Raji (cell line): ENCODE data around the gene VPS26B.

Source experiments
- POLR2A ChIP-seq: IDR thresholded peaks from 2 replicates; pipeline ENCODE4 v1.6.1; 2011; ENCODE audit warnings: low read depth, low read length, control low read depth; ENCODE audit not compliant: insufficient read depth

Gene VPS26B

GRCh38 chr11:134278356-134278755 is 53.9 kb downstream of the VPS26B start:
- no peak for TF ChIP-seq POLR2A

- TF ChIP-seq POLR2A = no peak
Observed at GRCh38 chr11:134282121-134283045, 57.9 kb downstream of the VPS26B start.

- no peak for TF ChIP-seq POLR2A
Observed at GRCh38 chr11:134283461-134284230, 59.2 kb downstream of the VPS26B start.

DNA sequence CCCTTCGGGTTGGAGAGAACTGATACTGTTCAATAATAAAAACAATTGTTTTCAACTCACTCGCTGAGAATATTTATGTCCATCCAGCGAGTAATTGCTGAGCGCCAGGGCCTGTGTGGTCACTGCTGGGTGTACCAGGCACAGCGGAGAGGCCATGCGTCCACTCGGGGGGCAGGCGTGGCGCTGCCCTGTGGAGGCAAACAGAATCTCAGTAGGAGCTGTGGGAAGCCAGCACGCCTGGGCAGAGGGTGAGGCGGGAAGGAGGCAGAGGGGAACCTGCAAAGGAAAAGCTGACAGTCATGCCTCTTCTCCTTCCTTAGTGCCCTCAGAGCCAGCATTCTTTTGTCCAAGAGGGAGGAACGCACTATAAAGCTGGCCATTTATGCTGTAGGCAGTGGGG is 63.1 kb downstream of the VPS26B start:
- TF ChIP-seq POLR2A = no peak

- no peak for TF ChIP-seq POLR2A
Observed at GRCh38 chr11:134288486-134288885, 64.0 kb downstream of the VPS26B start.

GRCh38 chr11:134289167-134289566 is 64.7 kb downstream of the VPS26B start:
- no peak for TF ChIP-seq POLR2A

- no peak for TF ChIP-seq POLR2A
Observed at GRCh38 chr11:134289789-134290188, 65.3 kb downstream of the VPS26B start.

DNA sequence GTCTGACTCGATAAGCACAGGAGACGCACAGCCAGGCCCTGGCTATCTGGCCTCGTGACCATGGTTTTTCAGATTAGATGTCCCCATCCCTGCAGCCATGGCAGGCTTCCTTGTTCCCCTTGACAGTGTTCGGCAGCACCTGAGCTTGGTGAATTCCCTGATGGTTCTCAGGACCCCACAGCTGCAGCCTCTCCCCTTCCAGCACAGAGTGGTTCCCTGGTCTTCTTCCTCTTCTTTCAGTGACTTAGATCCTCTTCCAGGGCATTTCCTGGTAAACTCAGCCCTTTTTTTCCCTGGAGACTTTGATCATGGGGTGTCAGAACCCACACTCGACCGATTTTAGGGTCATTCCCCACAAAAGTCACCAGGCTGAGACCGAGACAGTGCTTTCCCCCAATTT is 66.2 kb downstream of the VPS26B start:
- TF ChIP-seq POLR2A = no peak

GRCh38 chr11:134291196-134291595 is 66.7 kb downstream of the VPS26B start:
- TF ChIP-seq POLR2A = no peak

DNA sequence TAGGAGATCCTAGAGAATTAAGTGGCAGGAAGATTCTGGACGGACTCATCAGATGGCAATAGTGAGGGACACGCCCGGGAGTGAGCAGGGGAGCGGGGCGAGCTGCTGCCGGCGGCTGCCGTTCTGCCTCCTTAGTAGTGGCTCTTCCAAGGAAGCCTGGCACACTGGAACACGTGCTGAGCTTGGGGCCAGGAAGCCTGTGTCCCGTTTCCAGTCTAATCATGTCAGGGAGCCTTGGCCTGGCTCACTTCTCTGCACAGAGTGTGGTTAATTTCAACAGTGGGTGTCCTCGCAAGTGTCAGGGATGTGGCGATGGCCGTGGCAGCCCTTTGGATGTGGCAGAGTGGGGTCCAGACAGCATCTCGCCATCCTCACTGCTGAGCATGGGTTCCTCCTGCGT is 68.2 kb downstream of the VPS26B start:
- no peak for TF ChIP-seq POLR2A

- no peak for TF ChIP-seq POLR2A
Observed at GRCh38 chr11:134293119-134294113, 68.9 kb downstream of the VPS26B start.

DNA sequence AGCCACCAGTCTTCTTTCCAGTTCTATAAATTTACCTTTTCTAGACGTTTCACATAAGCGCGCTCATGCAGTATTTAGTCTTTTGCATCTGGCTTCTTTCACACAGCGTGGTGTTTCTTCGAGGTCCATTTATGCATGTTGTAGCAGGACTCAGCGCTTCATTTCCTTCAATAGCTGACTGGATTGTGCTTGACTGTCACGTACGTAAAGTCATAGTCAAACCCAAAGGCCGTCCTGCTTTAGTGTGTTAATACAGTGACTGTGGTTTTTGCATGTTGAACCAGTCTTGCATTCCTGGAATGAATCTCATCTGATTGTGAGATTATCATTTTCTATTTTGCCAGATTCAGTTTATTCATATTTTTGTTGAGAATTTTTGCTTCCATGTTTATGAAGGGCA is 70.2 kb downstream of the VPS26B start:
- no peak for TF ChIP-seq POLR2A
